ENCODE results near the gene DNM1.

- TF ChIP-seq CTCF (IDR thresholded peaks at IDR 0.05) (no peak), EP300 (IDR thresholded peaks at IDR 0.05) (no peak)
Measured at GRCh38 chr9:128187361-128187760, 15.8 kb upstream of the DNM1 start.
